GM19193 (cell line): ENCODE data around the gene SLC25A22.
A peak's percentile ranks its signal among the peaks of the same experiment; 100 is the strongest.

ENCODE experiments used
- POLR2A ChIP-seq: IDR thresholded peaks from 4 replicates; pipeline ENCODE4 v1.6.1; 2011; ENCODE audit not compliant: insufficient read depth, insufficient read length; ENCODE audit errors: extremely low read depth

SLC25A22 gene

GRCh38 chr11:808427-809286 is 10.6 kb upstream of the SLC25A22 start:
- no peak for TF ChIP-seq POLR2A

GRCh38 chr11:804599-804964 is 6.5 kb upstream of the SLC25A22 start:
- TF ChIP-seq POLR2A = no peak

- TF ChIP-seq POLR2A = no peak
Measured at GRCh38 chr11:803770-804598, 5.9 kb upstream of the SLC25A22 start.

- TF ChIP-seq POLR2A = no peak
Measured at GRCh38 chr11:803467-803742, 5.3 kb upstream of the SLC25A22 start.

- no peak for TF ChIP-seq POLR2A
Measured at GRCh38 chr11:802693-803466, 4.8 kb upstream of the SLC25A22 start.

GRCh38 chr11:802018-802617 is 4.0 kb upstream of the SLC25A22 start:
- TF ChIP-seq POLR2A = no peak

GRCh38 chr11:801097-801780 is 3.2 kb upstream of the SLC25A22 start:
- TF ChIP-seq POLR2A = no peak

GRCh38 chr11:800473-800872 is 2.4 kb upstream of the SLC25A22 start:
- no peak for TF ChIP-seq POLR2A

GRCh38 chr11:799641-800316 is 1.7 kb upstream of the SLC25A22 start:
- TF ChIP-seq POLR2A = no peak

GRCh38 chr11:797296-798092 is 587 bp downstream of the SLC25A22 start:
- no peak for TF ChIP-seq POLR2A

GRCh38 chr11:796565-797295 is 1.4 kb downstream of the SLC25A22 start:
- peak; percentile 10 for TF ChIP-seq POLR2A

GRCh38 chr11:795634-796564 is 2.2 kb downstream of the SLC25A22 start:
- peak; percentile 12 for TF ChIP-seq POLR2A
